Astrocyte (in vitro differentiated cells and primary cell): ENCODE results near the gene CCNE1.

Experiments
- CTCF ChIP-seq: IDR thresholded peaks from 2 replicates; pipeline ENCODE4 v1.5.1; 2011; ENCODE audit warnings: low read depth, mild to moderate bottlenecking, inconsistent platforms, low read length, moderate library complexity; ENCODE audit not compliant: insufficient read depth
- EZH2 ChIP-seq: IDR thresholded peaks from 2 replicates; pipeline ENCODE4 v1.6.1; 2012; ENCODE audit warnings: mild to moderate bottlenecking, low read length, inconsistent platforms; ENCODE audit not compliant: insufficient read depth

GRCh38 chr19:29805031-29805965 is 6.5 kb upstream of the CCNE1 start:
- no peak for TF ChIP-seq CTCF
- no peak for TF ChIP-seq EZH2
